Activated CD4-positive, alpha-beta T cell treated with anti-CD3 and anti-CD28 coated beads, Interleukin-2, amount 50 U/mL, for 1 hour (primary cell): ENCODE measurements around the gene MC3R.

Source experiments
- DNase-seq: peaks from one replicate; pipeline ENCODE4 v3.0.0-alpha.2; 2020

The MC3R gene

GRCh38 chr20:56257604-56258003 is 9.1 kb downstream of the MC3R start:
- DNase-seq: no peak

- no peak for DNase-seq
Observed at GRCh38 chr20:56259948-56260347, 11.4 kb downstream of the MC3R start.

- DNase-seq: no peak
Observed at GRCh38 chr20:56268536-56268935, 20.0 kb downstream of the MC3R start.

GRCh38 chr20:56271974-56272373 is 23.4 kb downstream of the MC3R start:
- no peak for DNase-seq

GRCh38 chr20:56273491-56273890 is 25.0 kb downstream of the MC3R start:
- no peak for DNase-seq

- DNase-seq: no peak
Observed at GRCh38 chr20:56274156-56274555, 25.6 kb downstream of the MC3R start.

- DNase-seq: no peak
Observed at GRCh38 chr20:56278196-56278595, 29.7 kb downstream of the MC3R start.

GRCh38 chr20:56285496-56285895 is 37.0 kb downstream of the MC3R start:
- DNase-seq: no peak

- no peak for DNase-seq
Observed at GRCh38 chr20:56289652-56290051, 41.1 kb downstream of the MC3R start.

GRCh38 chr20:56299362-56299761 is 50.8 kb downstream of the MC3R start:
- no peak for DNase-seq
